Measurements from ENCODE around the gene OGFR. TPM values are rescaled to one million over a fixed set of nuclear protein-coding genes. Genes with fewer than 3 reads are reported as not detected.

Gene OGFR
- total RNA-seq, 1 donor from 2014 or later, result 74.6 TPM

DNA sequence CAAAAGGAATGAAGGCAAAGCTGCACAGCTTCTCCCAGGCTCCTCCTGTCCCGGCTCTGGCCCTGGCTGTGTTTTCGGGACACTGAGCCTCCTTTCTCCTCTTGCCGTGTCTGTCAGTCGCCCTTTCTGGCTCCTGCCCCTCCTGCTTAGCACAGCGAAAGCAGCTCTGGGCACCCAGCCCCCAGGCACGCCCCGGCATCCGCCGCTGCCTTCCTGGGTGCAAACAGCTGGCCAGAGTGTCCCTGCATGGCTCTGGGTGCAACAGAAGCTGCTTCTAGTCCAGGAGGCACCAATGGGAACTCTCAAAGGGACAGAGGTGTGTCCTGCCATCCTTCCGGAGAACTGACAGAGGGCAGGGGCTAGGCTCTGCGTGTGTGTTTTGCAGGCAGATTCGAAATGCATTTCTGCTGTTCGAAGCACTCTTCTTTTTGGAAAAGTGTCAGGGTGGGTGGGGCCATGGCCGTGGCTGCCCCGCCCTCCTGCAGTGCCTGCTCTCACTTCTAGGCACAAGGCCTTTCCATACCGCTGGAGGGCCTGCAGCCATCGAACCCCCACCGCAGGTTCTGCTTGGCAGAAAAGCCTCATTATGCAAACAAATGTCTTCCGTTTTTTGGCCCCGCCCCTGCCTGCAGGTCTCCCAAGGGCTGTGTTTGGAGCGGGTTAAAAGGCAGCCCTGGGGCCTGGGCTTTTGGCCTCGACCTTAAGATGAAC lies 27.7 kb downstream of the OGFR start:
- H3K4me3 Mint-ChIP-seq, result peak overlapping the region; percentile 84
- ChIA-PET CTCF (no interaction called here), POLR2A (interaction anchor here (0.7 to 1.5 kb wide), 6 partner anchors 14 to 181 kb away, joined by 3 to 8 read pairs (median 4); partner anchors contain the start of gene TCFL5)
- no peak for TF ChIP-seq CTCF (IDR thresholded peaks at IDR 0.05)
- DNase-seq (peak; percentile 59), ATAC-seq (ENCODE audit: low read depth) (peak; percentile 90)
- peak overlapping the region; percentile 67 for H3K27ac Mint-ChIP-seq
- no peaks in the 10 kb centered on the region for H3K9me3 Mint-ChIP-seq
- H3K27me3 Mint-ChIP-seq, result no peaks in the 10 kb centered on the region
- intact Hi-C loops (cut with micrococcal nuclease), result loop anchor here (2.0 kb wide), 1 partner anchor 28 kb away; the partner anchor contains the start of gene TCFL5
- H3K36me3 Mint-ChIP-seq (ENCODE audit: low read depth), result peaks cover 6% of the 10 kb centered on the region
- H3K4me1 Mint-ChIP-seq, result peaks cover 42% of the 10 kb centered on the region

- no peak for TF ChIP-seq CTCF (IDR thresholded peaks at IDR 0.05)
- Mint-ChIP-seq H3K9me3 (no peaks in the 10 kb centered on the region), H3K27me3 (no peaks in the 10 kb centered on the region), H3K36me3 (ENCODE audit: low read depth) (peaks cover 6% of the 10 kb centered on the region), H3K4me3 (peak overlapping the region; percentile 84), H3K27ac (peak overlapping the region; percentile 67), H3K4me1 (peaks cover 48% of the 10 kb centered on the region)
- ChIA-PET CTCF (no interaction called here), POLR2A (interaction anchor here (0.7 to 1.5 kb wide), 6 partner anchors 14 to 182 kb away, joined by 3 to 8 read pairs (median 4); partner anchors contain the start of gene TCFL5)
- ATAC-seq (ENCODE audit: low read depth) (peak; percentile 41), DNase-seq (no peak)
- intact Hi-C loops (cut with micrococcal nuclease), result loop anchor here (2.0 kb wide), 1 partner anchor 28 kb away; the partner anchor contains the start of gene TCFL5
These were observed 28.3 kb downstream of the OGFR start for GRCh38 chr20:62832951-62833391.

GRCh38 chr20:62834967-62835730 lies 30.5 kb downstream of the OGFR start:
- H3K27me3 Mint-ChIP-seq, result no peaks in the 10 kb centered on the region
- intact Hi-C loops (cut with micrococcal nuclease), result no loop called here
- no peak for TF ChIP-seq CTCF (IDR thresholded peaks at IDR 0.05)
- POLR2A ChIA-PET, result interaction anchor here (1.3 kb wide), 1 partner anchor 25 kb away, joined by 3 read pairs; no protein-coding TSS in a partner anchor
- H3K4me1 Mint-ChIP-seq, result peaks cover 61% of the 10 kb centered on the region
- no peak overlapping the region for H3K27ac Mint-ChIP-seq
- peaks cover 10% of the 10 kb centered on the region for H3K36me3 Mint-ChIP-seq (ENCODE audit: low read depth)
- no peak for ATAC-seq (ENCODE audit: low read depth)
- DNase-seq, result no peak
- CTCF ChIA-PET, result interaction anchor here (0.6 kb wide), 1 partner anchor 58 kb away, joined by 3 read pairs; no protein-coding TSS in a partner anchor
- no peaks in the 10 kb centered on the region for H3K9me3 Mint-ChIP-seq
- peak overlapping the region; percentile 1 for H3K4me3 Mint-ChIP-seq

DNA sequence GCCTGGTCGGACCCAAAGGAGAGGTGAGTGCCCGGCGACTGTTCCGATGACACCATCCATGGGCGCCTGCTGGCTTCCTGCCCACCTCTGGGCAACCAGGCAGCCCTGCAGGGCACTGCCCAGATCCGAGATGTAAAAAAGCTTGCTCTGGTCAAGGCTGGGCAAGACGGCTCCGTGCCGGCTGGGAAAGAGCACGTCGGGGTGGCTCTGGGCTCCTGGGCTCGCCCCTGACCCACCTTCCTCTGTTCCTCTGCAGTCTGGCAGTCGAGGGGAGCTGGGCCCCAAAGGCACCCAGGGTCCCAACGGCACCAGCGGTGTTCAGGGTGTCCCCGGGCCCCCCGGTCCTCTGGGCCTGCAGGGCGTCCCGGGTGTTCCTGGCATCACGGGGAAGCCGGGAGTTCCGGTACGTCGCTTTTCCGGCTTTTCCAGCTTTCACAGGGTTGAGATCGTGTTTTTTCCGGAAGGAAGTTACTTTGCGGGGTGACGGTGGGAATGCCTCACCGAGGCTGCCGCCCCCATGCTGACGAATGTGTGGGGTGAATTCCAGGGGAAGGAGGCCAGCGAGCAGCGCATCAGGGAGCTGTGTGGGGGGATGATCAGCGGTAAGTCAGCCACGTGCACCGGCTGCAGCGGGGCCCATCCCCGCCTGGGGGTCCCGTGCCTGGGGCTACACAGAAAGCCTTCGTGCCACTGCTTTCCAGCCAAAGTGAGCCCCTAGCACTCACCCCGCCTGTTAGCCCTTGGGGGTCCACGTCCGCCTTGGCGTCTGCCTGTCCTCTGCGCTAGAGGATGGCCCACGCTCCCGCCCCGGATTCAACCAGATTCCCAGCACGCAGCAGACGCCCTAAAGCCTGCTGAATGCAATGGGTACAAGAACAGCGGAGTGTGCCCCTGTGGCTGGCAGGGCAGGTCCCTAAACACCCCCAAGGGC lies 31.6 kb downstream of the OGFR start:
- ATAC-seq (ENCODE audit: low read depth) (no peak), DNase-seq (no peak)
- Mint-ChIP-seq H3K9me3 (no peaks in the 10 kb centered on the region), H3K36me3 (ENCODE audit: low read depth) (peaks cover 15% of the 10 kb centered on the region), H3K27me3 (no peaks in the 10 kb centered on the region), H3K27ac (no peak overlapping the region), H3K4me1 (peaks cover 61% of the 10 kb centered on the region), H3K4me3 (no peak overlapping the region)
- TF ChIP-seq CTCF (IDR thresholded peaks at IDR 0.05), result no peak
- intact Hi-C loops (cut with micrococcal nuclease), result no loop called here
- CTCF ChIA-PET, result interaction anchor here (0.6 kb wide), 1 partner anchor 57 kb away, joined by 3 read pairs; no protein-coding TSS in a partner anchor
- POLR2A ChIA-PET, result no interaction called here

Data from activated B cell treated with CpG ODN at 0.5 μM for 24 hours (primary cell).